ENCODE results near the gene SHQ1.

SHQ1 gene

GRCh38 chr3:72810063-72810462, 38.2 kb downstream of the SHQ1 start:
- TF ChIP-seq CTCF (IDR thresholded peaks at IDR 0.05; ENCODE audit: insufficient read depth, low read length, poor library complexity, severe bottlenecking) = no peak
- no peaks in the 10 kb centered on the region for H3K36me3 ChIP-seq (ENCODE audit: control insufficient read depth, insufficient read depth, low read length)
- H3K27me3 ChIP-seq (replicated peaks; ENCODE audit: control insufficient read depth, insufficient read depth, low read length) = no peaks in the 10 kb centered on the region
- no peak overlapping the region for H3K4me3 ChIP-seq (replicated peaks; ENCODE audit: low read depth, low read length)
- DNase-seq (ENCODE audit: extremely low read depth, insufficient read length) = no peak

- no peak for DNase-seq (ENCODE audit: extremely low read depth, insufficient read length)
- H3K36me3 ChIP-seq (ENCODE audit: control insufficient read depth, insufficient read depth, low read length) = no peaks in the 10 kb centered on the region
- no peaks in the 10 kb centered on the region for H3K27me3 ChIP-seq (replicated peaks; ENCODE audit: control insufficient read depth, insufficient read depth, low read length)
- no peak for TF ChIP-seq CTCF (IDR thresholded peaks at IDR 0.05; ENCODE audit: insufficient read depth, low read length, poor library complexity, severe bottlenecking)
- H3K4me3 ChIP-seq (replicated peaks; ENCODE audit: low read depth, low read length) = no peak overlapping the region
Observed at GRCh38 chr3:72804361-72804760, 43.9 kb downstream of the SHQ1 start.

GRCh38 chr3:72803573-72803972, 44.7 kb downstream of the SHQ1 start:
- DNase-seq (ENCODE audit: extremely low read depth, insufficient read length) = no peak
- H3K36me3 ChIP-seq (ENCODE audit: control insufficient read depth, insufficient read depth, low read length) = no peaks in the 10 kb centered on the region; the same call in 1 of the 2 replicates

GRCh38 chr3:72802001-72802400, 46.2 kb downstream of the SHQ1 start:
- H3K4me3 ChIP-seq (replicated peaks; ENCODE audit: low read depth, low read length) = no peak overlapping the region
- no peaks in the 10 kb centered on the region for H3K27me3 ChIP-seq (replicated peaks; ENCODE audit: control insufficient read depth, insufficient read depth, low read length)
- TF ChIP-seq CTCF (IDR thresholded peaks at IDR 0.05; ENCODE audit: insufficient read depth, low read length, poor library complexity, severe bottlenecking) = no peak
- no peaks in the 10 kb centered on the region; the same call in 1 of the 2 replicates for H3K36me3 ChIP-seq (ENCODE audit: control insufficient read depth, insufficient read depth, low read length)
- DNase-seq (ENCODE audit: extremely low read depth, insufficient read length) = no peak

More at GRCh38 chr3:72803573-72803972, 44.7 kb downstream of the SHQ1 start:
- TF ChIP-seq CTCF (IDR thresholded peaks at IDR 0.05; ENCODE audit: insufficient read depth, low read length, poor library complexity, severe bottlenecking) = no peak
- no peak overlapping the region for H3K4me3 ChIP-seq (replicated peaks; ENCODE audit: low read depth, low read length)
- no peaks in the 10 kb centered on the region for H3K27me3 ChIP-seq (replicated peaks; ENCODE audit: control insufficient read depth, insufficient read depth, low read length)

GRCh38 chr3:72800869-72801268, 47.4 kb downstream of the SHQ1 start:
- no peak for DNase-seq (ENCODE audit: extremely low read depth, insufficient read length)
- no peak for TF ChIP-seq CTCF (IDR thresholded peaks at IDR 0.05; ENCODE audit: insufficient read depth, low read length, poor library complexity, severe bottlenecking)
- Histone ChIP-seq H3K36me3 (ENCODE audit: control insufficient read depth, insufficient read depth, low read length) (no peaks in the 10 kb centered on the region; the same call in 1 of the 2 replicates), H3K4me3 (replicated peaks; ENCODE audit: low read depth, low read length) (no peak overlapping the region), H3K27me3 (replicated peaks; ENCODE audit: control insufficient read depth, insufficient read depth, low read length) (no peaks in the 10 kb centered on the region)
